ENCODE measurements around the gene KLHL15.
"Not testable (repeated sequence)": the region's sequence is repeated elsewhere in the genome, so short reads cannot be mapped to it uniquely, and the experiment has no call there.

KLHL15 gene

DNA sequence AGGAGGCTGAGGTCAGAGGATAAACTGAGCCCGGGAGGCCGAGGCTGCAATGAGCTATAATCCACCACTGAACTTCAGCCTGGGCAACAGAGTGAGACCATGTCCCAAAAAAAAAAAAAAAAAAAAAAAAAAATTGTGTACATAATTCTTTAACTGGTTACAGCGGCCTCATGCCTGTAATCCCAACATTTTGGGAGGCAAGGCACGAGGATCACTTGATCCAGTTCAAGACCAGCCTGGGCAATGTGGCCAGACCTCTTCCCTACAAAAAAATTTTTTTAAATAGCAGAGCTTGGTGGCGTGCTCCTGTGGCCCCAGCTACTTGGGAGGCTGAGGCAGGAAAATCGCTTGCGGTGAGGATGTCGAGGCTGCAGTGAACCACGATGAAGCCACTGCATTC is 9.3 kb downstream of the KLHL15 start:
- DNase-seq (ENCODE audit: low read depth in 2 of 3, low spot score in 2 of 3), result no peak

DNA sequence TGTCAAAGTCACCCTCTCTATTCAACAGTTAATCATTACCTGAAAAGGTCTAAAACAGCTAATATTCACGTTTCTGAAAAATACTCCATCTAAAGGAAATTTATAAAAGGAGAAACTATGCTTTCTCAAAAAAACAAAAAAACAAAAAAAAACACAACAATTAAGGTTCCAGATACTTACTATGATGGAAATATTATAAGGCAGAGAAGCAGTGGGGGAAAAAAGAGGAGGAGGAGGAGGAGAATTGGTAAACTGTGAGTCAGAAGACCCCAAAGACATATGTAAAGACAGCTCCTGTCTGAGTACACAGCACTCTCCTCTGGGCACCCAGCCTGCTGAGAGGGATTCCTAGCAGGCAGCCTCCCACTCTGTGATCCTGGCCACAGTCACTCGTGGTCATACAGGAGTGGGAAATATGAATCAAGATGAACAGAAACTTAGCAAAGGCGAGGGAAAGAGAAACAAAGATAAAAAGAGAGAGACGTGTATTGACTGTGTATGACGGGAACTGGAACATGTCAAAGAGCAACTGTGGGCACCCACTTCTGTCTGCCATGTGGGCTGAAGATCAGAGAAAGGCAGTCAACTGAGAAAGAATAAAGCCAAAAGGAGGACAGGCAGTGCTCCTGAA is 12.5 kb downstream of the KLHL15 start:
- no peak for DNase-seq (ENCODE audit: low read depth in 2 of 3, low spot score in 2 of 3)

GRCh38 chrX:24012266-24012665 is 14.7 kb downstream of the KLHL15 start:
- DNase-seq (ENCODE audit: low read depth in 2 of 3, low spot score in 2 of 3), result no peak

DNA sequence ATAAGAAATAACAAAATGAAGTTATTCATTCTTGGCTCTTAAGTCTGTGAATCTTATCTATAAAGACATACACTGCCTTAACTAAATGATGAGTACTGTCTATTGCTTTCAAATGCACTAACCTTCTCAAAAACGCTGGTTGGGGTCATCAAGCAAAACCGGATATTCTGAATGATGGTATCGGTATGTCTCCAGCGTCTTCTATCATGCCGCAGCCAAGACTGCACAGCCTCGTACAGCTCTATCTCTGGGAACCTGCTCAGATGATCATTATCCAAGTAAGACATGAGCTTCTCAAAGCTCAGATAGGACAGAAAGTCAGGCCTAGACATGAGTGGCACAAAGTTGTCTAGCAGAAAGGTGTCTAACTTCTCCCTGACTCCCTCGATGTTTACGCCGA is 21.1 kb downstream of the KLHL15 start:
- no peak for DNase-seq (ENCODE audit: low read depth in 2 of 3, low spot score in 2 of 3)

DNA sequence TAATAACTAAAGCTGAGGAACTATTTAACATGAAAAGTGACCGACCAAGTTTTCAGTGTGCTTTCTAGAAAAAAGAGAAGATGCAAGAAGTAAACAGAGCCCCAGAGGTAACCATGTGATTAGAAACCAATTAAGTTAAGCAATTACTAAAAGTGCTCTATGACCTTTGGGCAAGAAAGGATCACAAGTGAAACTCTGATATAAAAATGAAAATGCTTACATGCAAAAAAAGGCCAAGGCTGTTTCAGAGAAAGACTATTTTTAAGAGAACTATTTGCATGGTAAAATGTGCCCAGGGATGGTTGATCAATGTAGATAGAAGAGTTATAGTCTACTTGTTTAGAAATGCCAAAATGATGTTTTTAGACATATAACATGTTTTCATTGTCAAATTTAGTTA is 22.0 kb downstream of the KLHL15 start:
- DNase-seq (ENCODE audit: low read depth in 2 of 3, low spot score in 2 of 3), result no peak

DNA sequence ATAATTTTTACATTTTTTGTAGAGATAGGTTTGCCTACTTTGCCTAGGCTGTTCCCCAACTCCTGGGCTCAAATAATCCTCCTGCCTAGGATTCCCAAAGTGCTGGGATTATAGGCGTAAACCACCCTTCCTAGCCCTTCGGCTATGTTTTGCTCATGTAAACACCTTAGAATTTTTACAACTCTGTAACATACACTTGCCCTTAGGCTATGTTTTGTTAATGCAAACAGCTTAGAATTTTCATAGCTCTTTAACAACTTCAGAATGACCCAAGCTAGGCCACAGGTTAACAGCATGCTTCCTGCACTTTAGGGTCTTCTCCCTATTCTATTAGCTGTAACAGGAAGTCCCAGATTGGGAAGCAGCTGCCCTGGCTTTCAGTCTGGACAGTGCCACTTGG is 24.2 kb downstream of the KLHL15 start:
- no peak for DNase-seq (ENCODE audit: low read depth in 2 of 3, low spot score in 2 of 3)

DNA sequence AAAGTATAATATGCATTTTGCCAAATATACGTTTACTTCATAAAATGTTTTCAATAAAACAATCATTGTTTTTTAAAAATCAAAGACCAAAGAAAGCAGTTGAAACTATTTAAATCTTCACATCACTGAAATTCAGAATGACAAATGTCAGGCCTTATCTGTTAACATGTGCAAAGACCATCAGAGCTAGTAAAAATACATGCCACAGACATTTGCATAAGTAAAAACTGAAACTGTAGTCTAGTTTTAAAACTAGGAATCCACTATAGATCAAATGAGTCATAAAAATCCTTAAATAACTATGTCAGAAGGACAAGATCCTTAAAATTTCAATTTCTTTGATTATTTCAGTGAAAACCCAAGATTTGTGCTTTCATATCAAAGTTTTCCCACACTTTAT is 24.8 kb downstream of the KLHL15 start:
- no peak for DNase-seq (ENCODE audit: low read depth in 2 of 3, low spot score in 2 of 3)

DNA sequence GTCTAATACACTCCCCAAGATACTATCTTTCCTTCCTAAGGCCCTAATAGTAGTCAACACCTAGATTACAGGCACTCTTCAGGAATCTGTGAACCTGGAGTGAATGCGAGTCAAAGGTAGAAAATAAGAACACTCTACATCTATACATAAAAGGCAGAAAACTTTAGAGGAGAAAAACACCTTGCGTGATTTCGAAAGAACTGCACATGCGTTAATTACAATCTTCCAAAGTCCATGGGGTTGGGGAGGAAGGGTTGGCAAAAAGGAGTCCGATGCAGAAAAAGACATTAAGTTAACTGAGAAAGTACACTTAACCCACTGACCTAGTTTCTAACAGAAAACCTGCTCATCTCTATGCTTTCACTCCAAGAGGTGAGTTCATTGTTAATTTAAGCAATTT is 27.3 kb downstream of the KLHL15 start:
- no peak for DNase-seq (ENCODE audit: low read depth in 2 of 3, low spot score in 2 of 3)

- DNase-seq (ENCODE audit: low read depth in 2 of 3, low spot score in 2 of 3), result no peak
These were observed 33.9 kb downstream of the KLHL15 start for GRCh38 chrX:23993012-23993633.

- no peak for DNase-seq (ENCODE audit: low read depth in 2 of 3, low spot score in 2 of 3)
These were observed 34.6 kb downstream of the KLHL15 start for GRCh38 chrX:23992431-23992830.

- no peak for DNase-seq (ENCODE audit: low read depth in 2 of 3, low spot score in 2 of 3)
These were observed 36.5 kb downstream of the KLHL15 start for GRCh38 chrX:23990455-23990854.

DNA sequence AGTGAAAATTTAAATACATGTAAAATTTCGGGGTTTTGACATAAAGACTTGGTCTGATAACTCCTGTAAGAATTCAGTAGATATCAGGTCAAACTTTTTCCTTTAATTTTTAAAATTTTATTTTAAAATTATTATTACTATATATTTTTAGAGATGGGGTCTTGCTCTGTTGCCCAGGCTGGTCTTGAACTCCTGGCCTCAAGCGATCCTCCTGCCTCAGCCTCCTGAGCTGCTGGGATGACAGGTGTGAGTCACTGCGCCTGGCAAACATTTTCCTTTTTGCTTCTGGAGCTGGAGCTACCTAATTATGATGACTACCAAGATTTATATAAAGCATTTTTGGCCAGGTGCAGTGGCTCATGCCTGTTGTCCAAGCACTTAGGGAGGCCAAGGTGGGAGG is 37.3 kb downstream of the KLHL15 start:
- DNase-seq (ENCODE audit: low read depth in 2 of 3, low spot score in 2 of 3), result no peak

DNA sequence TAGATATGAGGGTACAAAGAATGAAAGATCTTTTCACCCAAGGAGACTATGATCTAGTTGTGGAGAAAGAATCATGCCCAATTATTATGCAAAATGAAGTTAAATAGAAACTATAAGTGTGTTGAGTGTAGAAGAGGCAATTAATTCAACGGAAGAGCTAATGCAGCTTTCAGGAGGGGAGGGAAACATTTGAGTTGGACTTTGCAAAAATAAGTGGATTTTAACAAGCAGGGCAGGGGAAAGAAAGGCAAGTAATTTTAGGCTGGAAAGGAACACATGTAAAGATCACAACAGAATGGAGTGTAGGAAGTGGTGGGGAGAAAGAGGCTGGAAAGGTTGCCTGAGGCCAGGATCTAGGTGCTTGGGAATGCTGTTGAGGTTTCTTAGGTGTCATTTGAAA is 44.1 kb downstream of the KLHL15 start:
- DNase-seq (ENCODE audit: low read depth in 2 of 3, low spot score in 2 of 3), result no peak

DNA sequence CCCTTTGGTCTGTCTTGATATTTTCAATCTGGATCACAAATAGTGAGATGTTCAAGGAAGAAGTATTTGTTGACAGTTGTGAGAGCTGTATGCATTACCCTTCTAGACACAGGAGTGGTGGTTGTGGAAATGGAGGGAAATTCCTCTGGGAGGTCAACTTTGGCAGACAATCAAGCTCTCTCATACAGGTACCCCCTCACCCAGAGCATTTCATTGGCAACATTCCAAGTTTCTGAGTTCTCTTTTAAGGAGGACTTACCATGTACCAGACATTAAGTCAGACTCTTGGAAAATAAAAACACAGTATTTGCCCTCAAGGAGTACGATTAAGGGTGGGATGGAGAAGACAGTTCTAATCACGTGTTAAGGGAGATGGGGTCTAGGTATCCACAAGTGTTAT is 45.3 kb downstream of the KLHL15 start:
- DNase-seq (ENCODE audit: low read depth in 2 of 3, low spot score in 2 of 3), result no peak

- no peak for DNase-seq (ENCODE audit: low read depth in 2 of 3, low spot score in 2 of 3)
These were observed 45.8 kb downstream of the KLHL15 start for GRCh38 chrX:23981222-23981621.

DNA sequence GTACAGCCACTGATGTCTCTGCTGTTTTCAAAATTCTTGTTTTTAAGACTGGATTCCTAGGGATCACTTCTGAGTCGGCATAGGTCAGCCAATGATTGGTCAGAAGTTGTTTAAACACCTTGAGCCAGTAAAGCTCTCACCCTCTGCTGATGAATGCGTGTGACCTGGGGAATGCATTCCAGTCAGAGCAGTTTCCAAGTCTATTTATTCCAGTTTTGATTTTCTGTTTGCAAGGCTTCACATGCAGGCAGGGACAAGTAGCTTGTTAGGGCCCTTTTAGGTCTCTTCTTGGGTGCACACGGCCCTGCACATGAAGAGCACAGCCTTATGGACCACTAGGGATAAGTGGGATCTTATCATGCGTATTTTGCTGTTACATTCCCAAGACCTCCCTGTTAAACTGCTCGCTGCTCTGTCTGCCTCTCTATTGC is 47.0 kb downstream of the KLHL15 start:
- DNase-seq (ENCODE audit: low read depth in 2 of 3, low spot score in 2 of 3), result no peak

- no peak for DNase-seq (ENCODE audit: low read depth in 2 of 3, low spot score in 2 of 3)
These were observed 48.5 kb downstream of the KLHL15 start for GRCh38 chrX:23978491-23978890.

DNA sequence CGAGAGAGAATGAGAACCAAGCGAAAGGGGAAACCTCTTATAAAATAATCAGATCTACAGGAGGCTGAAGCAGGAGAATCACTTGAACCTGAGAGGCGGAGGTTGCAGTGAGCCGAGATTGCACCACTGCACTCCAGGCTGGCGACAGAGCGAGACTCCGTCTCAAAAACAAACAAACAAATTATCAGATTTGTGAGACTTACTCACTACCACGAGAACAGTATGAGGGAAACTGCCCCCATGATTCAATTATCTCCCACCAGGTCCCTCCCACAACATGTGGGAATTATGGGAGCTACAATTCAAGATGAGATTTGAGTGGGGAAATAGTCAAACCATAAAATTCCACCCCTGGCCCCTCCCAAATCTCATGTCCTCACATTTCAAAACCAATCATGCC is 61.4 kb downstream of the KLHL15 start:
- DNase-seq (ENCODE audit: low read depth in 2 of 3, low spot score in 2 of 3), result not testable (repeated sequence)

GRCh38 chrX:23964191-23964590 is 62.8 kb downstream of the KLHL15 start:
- no peak for DNase-seq (ENCODE audit: low read depth in 2 of 3, low spot score in 2 of 3)

GRCh38 chrX:23959781-23960180 is 67.2 kb downstream of the KLHL15 start:
- no peak for DNase-seq (ENCODE audit: low read depth in 2 of 3, low spot score in 2 of 3)

- no peak for DNase-seq (ENCODE audit: low read depth in 2 of 3, low spot score in 2 of 3)
These were observed 72.6 kb downstream of the KLHL15 start for GRCh38 chrX:23954396-23954795.

GRCh38 chrX:23953908-23954269 is 73.1 kb downstream of the KLHL15 start:
- DNase-seq (ENCODE audit: low read depth in 2 of 3, low spot score in 2 of 3), result no peak
